22Rv1 (cell line): Measurements from ENCODE around the gene GTF2F2.
"Not testable (repeated sequence)": the region's sequence is repeated elsewhere in the genome, so short reads cannot be mapped to it uniquely, and the experiment has no call there.

Source experiments
- ZFX ChIP-seq: fragments of 450-650 bp; IDR thresholded peaks from 2 replicates; pipeline ENCODE4 v1.6.1; 2017; ENCODE audit warnings: antibody characterized with exemption, borderline replicate concordance
- TF ChIP-seq, protein P1 (sequence below): fragments of 450-650 bp; IDR thresholded peaks from 2 replicates; pipeline ENCODE4 v1.5.1; 2017; ENCODE audit warnings: mild to moderate bottlenecking

- TF ChIP-seq, protein P1, sequence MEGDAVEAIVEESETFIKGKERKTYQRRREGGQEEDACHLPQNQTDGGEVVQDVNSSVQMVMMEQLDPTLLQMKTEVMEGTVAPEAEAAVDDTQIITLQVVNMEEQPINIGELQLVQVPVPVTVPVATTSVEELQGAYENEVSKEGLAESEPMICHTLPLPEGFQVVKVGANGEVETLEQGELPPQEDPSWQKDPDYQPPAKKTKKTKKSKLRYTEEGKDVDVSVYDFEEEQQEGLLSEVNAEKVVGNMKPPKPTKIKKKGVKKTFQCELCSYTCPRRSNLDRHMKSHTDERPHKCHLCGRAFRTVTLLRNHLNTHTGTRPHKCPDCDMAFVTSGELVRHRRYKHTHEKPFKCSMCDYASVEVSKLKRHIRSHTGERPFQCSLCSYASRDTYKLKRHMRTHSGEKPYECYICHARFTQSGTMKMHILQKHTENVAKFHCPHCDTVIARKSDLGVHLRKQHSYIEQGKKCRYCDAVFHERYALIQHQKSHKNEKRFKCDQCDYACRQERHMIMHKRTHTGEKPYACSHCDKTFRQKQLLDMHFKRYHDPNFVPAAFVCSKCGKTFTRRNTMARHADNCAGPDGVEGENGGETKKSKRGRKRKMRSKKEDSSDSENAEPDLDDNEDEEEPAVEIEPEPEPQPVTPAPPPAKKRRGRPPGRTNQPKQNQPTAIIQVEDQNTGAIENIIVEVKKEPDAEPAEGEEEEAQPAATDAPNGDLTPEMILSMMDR, result not testable (repeated sequence)
- TF ChIP-seq ZFX, result not testable (repeated sequence)
These were observed 178.2 kb downstream of the GTF2F2 start for GRCh38 chr13:45298550-45298949.
